CD4-positive, alpha-beta T cell treated with Interleukin-4 for 4 hours (primary cell): ENCODE results near the gene NUDC.
"Not testable (repeated sequence)": the region's sequence is repeated elsewhere in the genome, so short reads cannot be mapped to it uniquely, and the experiment has no call there.

Experiments
- DNase-seq: peaks from one replicate; pipeline ENCODE4 v3.0.0-alpha.2; 2020

The NUDC gene

GRCh38 chr1:26921540-26922430, at the start of gene NUDC:
Gene NUDC (plus strand): TSS chr1:26921743. CDS start chr1:26921849, 106 bp downstream.
- peak; percentile 96 for DNase-seq

- not testable (repeated sequence) for DNase-seq
Measured at GRCh38 chr1:26873097-26873496, 48.4 kb upstream of the NUDC start.

GRCh38 chr1:26874896-26875295, 46.6 kb upstream of the NUDC start:
- DNase-seq = no peak

GRCh38 chr1:26877326-26877725, 44.2 kb upstream of the NUDC start:
- DNase-seq = no peak

- no peak for DNase-seq
Measured at GRCh38 chr1:26879793-26880192, 41.8 kb upstream of the NUDC start.

- DNase-seq = not testable (repeated sequence)
Measured at GRCh38 chr1:26881611-26882010, 39.9 kb upstream of the NUDC start.

- DNase-seq = no peak
Measured at GRCh38 chr1:26882696-26883463, 38.7 kb upstream of the NUDC start.

- DNase-seq = peak; percentile 19
Measured at GRCh38 chr1:26887125-26887524, 34.4 kb upstream of the NUDC start.

- no peak for DNase-seq
Measured at GRCh38 chr1:26888231-26888630, 33.3 kb upstream of the NUDC start.

GRCh38 chr1:26889551-26890466, 31.7 kb upstream of the NUDC start, which contains the start of gene GPN2:
Gene GPN2 (minus strand): TSS chr1:26890283. CDS start chr1:26890096, 187 bp downstream.
- peak; percentile 77 for DNase-seq

GRCh38 chr1:26890467-26890796, 31.1 kb upstream of the NUDC start:
- DNase-seq = no peak

- DNase-seq = no peak
Measured at GRCh38 chr1:26894263-26894662, 27.3 kb upstream of the NUDC start.

- no peak for DNase-seq
Measured at GRCh38 chr1:26897351-26897750, 24.2 kb upstream of the NUDC start.

- peak; percentile 89 for DNase-seq
Measured at GRCh38 chr1:26900001-26900814, 21.3 kb upstream of the NUDC start, which contains the start of gene GPATCH3. Gene GPATCH3 (minus strand): TSS chr1:26900467. CDS start chr1:26900442, 25 bp downstream.

- DNase-seq = no peak
Measured at GRCh38 chr1:26900815-26901511, 20.6 kb upstream of the NUDC start.

- no peak for DNase-seq
Measured at GRCh38 chr1:26907071-26907917, 14.2 kb upstream of the NUDC start.

- no peak for DNase-seq
Measured at GRCh38 chr1:26909951-26910342, 11.6 kb upstream of the NUDC start.

- no peak for DNase-seq
Measured at GRCh38 chr1:26910343-26911160, 11.0 kb upstream of the NUDC start.
